ENCODE measurements around the gene HSPA12A. TPM values are rescaled to one million over a fixed set of nuclear protein-coding genes. Genes with fewer than 3 reads are reported as not detected.
A peak's percentile ranks its signal among the peaks of the same experiment; 100 is the strongest.

Gene HSPA12A
- polyA plus RNA-seq (ENCODE audit: insufficient read length in 4 of 4) = 10 to 100 TPM; 29.9 to 50.5 (median 40.1) TPM

- no peak for DNase-seq (ENCODE audit: low read depth in 4 of 4, low spot score in 2 of 4)
These were observed at the start of gene HSPA12A for GRCh38 chr10:116742367-116743265. Gene HSPA12A (minus strand): TSS chr10:116742566. CDS start chr10:116742469, 97 bp downstream.

GRCh38 chr10:116791241-116791640 lies 48.9 kb upstream of the HSPA12A start:
- DNase-seq (ENCODE audit: low read depth in 4 of 4, low spot score in 2 of 4) = no peak

GRCh38 chr10:116787893-116788665 lies 45.7 kb upstream of the HSPA12A start:
- peak in 3 of 4 donors; percentile 47 to 73 (median 71) for DNase-seq (ENCODE audit: low read depth in 4 of 4, low spot score in 2 of 4)

- no peak for DNase-seq (ENCODE audit: low read depth in 4 of 4, low spot score in 2 of 4)
These were observed 44.8 kb upstream of the HSPA12A start for GRCh38 chr10:116787053-116787659.

- DNase-seq (ENCODE audit: low read depth in 4 of 4, low spot score in 2 of 4) = no peak
These were observed 43.5 kb upstream of the HSPA12A start for GRCh38 chr10:116785867-116786266.

GRCh38 chr10:116785282-116785681 lies 42.9 kb upstream of the HSPA12A start:
- no peak for DNase-seq (ENCODE audit: low read depth in 4 of 4, low spot score in 2 of 4)

GRCh38 chr10:116784651-116785050 lies 42.3 kb upstream of the HSPA12A start:
- DNase-seq (ENCODE audit: low read depth in 4 of 4, low spot score in 2 of 4) = no peak

- no peak for DNase-seq (ENCODE audit: low read depth in 4 of 4, low spot score in 2 of 4)
These were observed 41.7 kb upstream of the HSPA12A start for GRCh38 chr10:116784035-116784434.

GRCh38 chr10:116783011-116783655 lies 40.8 kb upstream of the HSPA12A start:
- no peak for DNase-seq (ENCODE audit: low read depth in 4 of 4, low spot score in 2 of 4)

- DNase-seq (ENCODE audit: low read depth in 4 of 4, low spot score in 2 of 4) = no peak
These were observed 39.1 kb upstream of the HSPA12A start for GRCh38 chr10:116781370-116781884.

- DNase-seq (ENCODE audit: low read depth in 4 of 4, low spot score in 2 of 4) = no peak
These were observed 38.4 kb upstream of the HSPA12A start for GRCh38 chr10:116780691-116781205.

GRCh38 chr10:116779076-116779687 lies 36.8 kb upstream of the HSPA12A start:
- DNase-seq (ENCODE audit: low read depth in 4 of 4, low spot score in 2 of 4) = no peak

GRCh38 chr10:116777006-116777405 lies 34.6 kb upstream of the HSPA12A start:
- DNase-seq (ENCODE audit: low read depth in 4 of 4, low spot score in 2 of 4) = no peak

GRCh38 chr10:116775488-116776400 lies 33.4 kb upstream of the HSPA12A start:
- no peak for DNase-seq (ENCODE audit: low read depth in 4 of 4, low spot score in 2 of 4)

- DNase-seq (ENCODE audit: low read depth in 4 of 4, low spot score in 2 of 4) = no peak
These were observed 32.4 kb upstream of the HSPA12A start for GRCh38 chr10:116774728-116775151.

- no peak for DNase-seq (ENCODE audit: low read depth in 4 of 4, low spot score in 2 of 4)
These were observed 30.7 kb upstream of the HSPA12A start for GRCh38 chr10:116772909-116773705.

- DNase-seq (ENCODE audit: low read depth in 4 of 4, low spot score in 2 of 4) = no peak
These were observed 29.7 kb upstream of the HSPA12A start for GRCh38 chr10:116771959-116772585.

All from left renal cortex interstitium (tissue), 4 donors.